ENCODE data around the gene MVB12A. TPM values are rescaled to one million over a fixed set of nuclear protein-coding genes. Genes with fewer than 3 reads are reported as not detected.

The MVB12A gene
- total and polyA plus RNA-seq, 2 of the 8 experiments (the other 6 are each of a cell fraction or from before 2014, with no cell fraction given), result 37.9 to 76.6 TPM

- no peak for TF ChIP-seq BACH1 (IDR thresholded peaks at IDR 0.05; ENCODE audit: low read length)
- no peak for TF ChIP-seq SP1 (IDR thresholded peaks at IDR 0.05; ENCODE audit: low read depth, low read length)
- no peak for TF ChIP-seq RFX5 (IDR thresholded peaks at IDR 0.05; ENCODE audit: borderline replicate concordance, low read depth, low read length)
- no peak for TF ChIP-seq TCF12 (IDR thresholded peaks at IDR 0.05; ENCODE audit: low read depth, low read length)
- no peak for TF ChIP-seq KDM5A (IDR thresholded peaks at IDR 0.05; ENCODE audit: low read length)
- TF ChIP-seq TAF1 (IDR thresholded peaks at IDR 0.05; ENCODE audit: low read depth, low read length), result no peak
- no peak for TF ChIP-seq HDAC2 (IDR thresholded peaks at IDR 0.05; ENCODE audit: borderline replicate concordance in 1 of 2, low read depth in 2 of 2, low read length in 2 of 2)
These were observed 47.8 kb downstream of the MVB12A start (continued) for GRCh38 chr19:17467471-17468301.
